K562 (cell line): Measurements from ENCODE around the gene TPCN1. TPM values are rescaled to one million over a fixed set of nuclear protein-coding genes. Genes with fewer than 3 reads are reported as not detected.
A peak's percentile ranks its signal among the peaks of the same experiment; 100 is the strongest.

Source experiments
- ATAC-seq: fragments of 200-7000 bp; cut with Tn5 transposase; 3 replicates; pipeline ENCODE4 v1.9.1; 2020; ENCODE audit warnings: moderate library complexity
- BruUV-seq: library from RNA; stranded (reverse); fragments of 400-500 nt; replicated peaks from 2 replicates; lab custom pipeline; 2021; lab: Mats Ljungman, UMichigan
- CTCF ChIA-PET: fragments of 300-600 bp; formaldehyde crosslinking; extraction: SDS; loops from one replicate; lab custom pipeline; 2021; ENCODE audit warnings: low intra/inter-chr PET ratio; lab: Yijun Ruan, JAX
- POLR2A ChIA-PET: fragments of 300-600, 350-650 bp; sonication (Branson Sonifier 250); formaldehyde crosslinking; extraction: SDS; loops from one replicate; lab custom pipeline; 2021; ENCODE audit warnings: antibody characterized with exemption, inconsistent platforms; lab: Yijun Ruan, JAX
- DNase-seq, 4 experiments: peaks; one replicate each; pipeline versions ENCODE4 v3.0.0 to v3.0.0-alpha.2; 2011 to 2018; ENCODE audit warnings: low spot score in 3 of 4, mixed read lengths in 3 of 4; ENCODE audit errors: extremely low read depth in 1 of 4
- FAIRE-seq: peaks from 2 replicates; lab custom pipeline; 2011; peaks lifted over from hg19 to GRCh38; lab: Jason Lieb, UNC
- H2AFZ ChIP-seq: 2 replicates; pipeline ENCODE4 v1.6.0; 2011; ENCODE audit warnings: low read depth, low read length, control low read depth, inconsistent platforms
- H3K27ac ChIP-seq: fragments of 200-600 bp; 3 replicates; pipeline ENCODE4 v1.8.0; 2011; ENCODE audit warnings: low read depth, mild to moderate bottlenecking, control low read depth, inconsistent platforms, low read length, moderate library complexity, mixed read lengths; ENCODE audit errors: extremely low read depth
- H3K27me3 ChIP-seq, 2 experiments: fragments of 300-600 bp in 1 of 2; 2 replicates in 1 of 2; 3 replicates in 1 of 2; pipeline versions ENCODE4 v1.6.0 to v1.8.0; 2011; ENCODE audit warnings: inconsistent platforms in 2 of 2, low read length in 2 of 2, mild to moderate bottlenecking in 1 of 2, mixed read lengths in 1 of 2, moderate library complexity in 1 of 2; ENCODE audit not compliant: control insufficient read depth in 2 of 2, insufficient read depth in 2 of 2
- H3K36me3 ChIP-seq: fragments of 300-600 bp; 3 replicates; pipeline ENCODE4 v1.8.0; 2011; ENCODE audit warnings: mild to moderate bottlenecking, low read length, inconsistent platforms; ENCODE audit not compliant: control insufficient read depth, insufficient read depth
- H3K4me1 ChIP-seq, 2 experiments: fragments of 200-600 bp in 1 of 2; replicated peaks in 1 of 2; 2 replicates in 1 of 2; 3 replicates in 1 of 2; pipeline versions ENCODE4 v1.5.1 to v1.8.0; 2011; ENCODE audit warnings: inconsistent platforms in 2 of 2, low read length in 2 of 2, mild to moderate bottlenecking in 1 of 2, mixed read lengths in 1 of 2, moderate library complexity in 1 of 2; ENCODE audit not compliant: control insufficient read depth in 2 of 2, insufficient read depth in 2 of 2
- H3K4me2 ChIP-seq: 2 replicates; pipeline ENCODE4 v1.6.1; 2011; ENCODE audit warnings: low read length, control low read depth, inconsistent platforms, mixed read lengths; ENCODE audit not compliant: insufficient read depth
- H3K4me3 ChIP-seq: fragments of 200-600 bp; sonication (generic), shearing (Covaris generic); 2 replicates; pipeline ENCODE4 v1.5.1; 2016; ENCODE audit warnings: control low read depth, inconsistent platforms
- H3K79me2 ChIP-seq: fragments of 200-600 bp; 3 replicates; pipeline ENCODE4 v1.8.0; 2011; ENCODE audit warnings: low read length, inconsistent platforms; ENCODE audit not compliant: control insufficient read depth, insufficient read depth
- H3K9ac ChIP-seq, 2 experiments: 2 replicates each; pipeline versions ENCODE4 v1.6.0 to v1.6.1; 2011; ENCODE audit warnings: low read depth in 2 of 2, low read length in 2 of 2, control low read depth in 1 of 2, inconsistent platforms in 1 of 2, mild to moderate bottlenecking in 1 of 2, mixed read lengths in 1 of 2; ENCODE audit not compliant: insufficient read depth in 1 of 2
- H3K9me1 ChIP-seq: one replicate; pipeline ENCODE4 v1.6.0; 2011; ENCODE audit warnings: inconsistent platforms, mild to moderate bottlenecking, low read length, moderate library complexity; ENCODE audit not compliant: control insufficient read depth, insufficient read depth
- H3K9me3 ChIP-seq: replicated peaks from 2 replicates; pipeline ENCODE4 v1.5.1; 2011; ENCODE audit warnings: low read depth, low read length, inconsistent platforms; ENCODE audit not compliant: control insufficient read depth, insufficient read depth
- H4K20me1 ChIP-seq: replicated peaks from 2 replicates; pipeline ENCODE4 v1.6.1; 2011; ENCODE audit warnings: low read length, inconsistent platforms, mixed read lengths; ENCODE audit not compliant: control insufficient read depth, insufficient read depth
- BRCA1 ChIP-seq, 2 experiments: fragments of 450-650 bp in 1 of 2; sonication (generic) in 1 of 2; formaldehyde crosslinking in 1 of 2; IDR thresholded peaks; 2 replicates each; pipeline versions ENCODE4 v1.5.0 to v1.6.1; 2017 to 2020; ENCODE audit warnings: mild to moderate bottlenecking in 1 of 2, missing genetic modification reagents in 1 of 2
- CTCF ChIP-seq, 3 experiments: IDR thresholded peaks in 2 of 3; conservative IDR thresholded peaks in 1 of 3; 2 replicates each; pipeline ENCODE4 v1.5.1; 2011 to 2012; ENCODE audit warnings: low read length in 3 of 3, mild to moderate bottlenecking in 3 of 3, control low read depth in 2 of 3, improper control_type of control experiment in 1 of 3, inconsistent platforms in 1 of 3, low read depth in 1 of 3, mixed read lengths in 1 of 3, moderate library complexity in 1 of 3; ENCODE audit not compliant: insufficient read depth in 2 of 3
- ELF2 ChIP-seq: fragments of 250-450 bp; sonication (Bioruptor Pico); IDR thresholded peaks from 2 replicates; pipeline ENCODE4 v1.5.0; 2021; ENCODE audit warnings: mild to moderate bottlenecking
- NELFE ChIP-seq: IDR thresholded peaks from 2 replicates; pipeline ENCODE4 v1.6.1; 2011; ENCODE audit warnings: mild to moderate bottlenecking; ENCODE audit not compliant: insufficient read depth, insufficient read length
- NR3C1 ChIP-seq: sonication (generic); formaldehyde crosslinking; IDR thresholded peaks from 2 replicates; pipeline ENCODE4 v1.8.1; 2022; ENCODE audit warnings: missing genetic modification reagents
- RAD21 ChIP-seq, 2 experiments: fragments of 250-450 bp in 1 of 2; fragments of 450-650 bp in 1 of 2; sonication (Bioruptor Pico) in 1 of 2; formaldehyde crosslinking in 1 of 2; IDR thresholded peaks in 1 of 2; conservative IDR thresholded peaks in 1 of 2; 2 replicates each; pipeline versions ENCODE4 v1.4.0 to v1.8.0; 2020 to 2022; ENCODE audit warnings: mild to moderate bottlenecking in 2 of 2, moderate library complexity in 1 of 2
- ZNF77 ChIP-seq: fragments of 250-450 bp; sonication (Bioruptor Pico); IDR thresholded peaks from 2 replicates; pipeline ENCODE4 v1.5.0; 2020
- WGBS: fragments of 100-300 bp; shearing (Covaris generic); methylation state at CpG from one replicate; pipeline ENCODE4 v1.1.6; 2016; ENCODE audit warnings: low coverage, mixed read lengths; ENCODE audit not compliant: insufficient coverage; ENCODE audit errors: missing lambda C conversion rate; 5-methylcytosine and 5-hydroxymethylcytosine counted together
- in situ Hi-C: fragments of 300-500 bp; cut with MboI; formaldehyde crosslinking; loops from 4 replicates; pipeline ENCODE4 v1.15.0; 2018; ENCODE audit warnings: inconsistent platforms, mixed read lengths
- intact Hi-C: fragments of 100-400 bp; cut with micrococcal nuclease; formaldehyde crosslinking; loops from 2 replicates; pipeline ENCODE4 v1.14.2; 2022
- polyA plus RNA-seq, 8 experiments: library from polyadenylated mRNA; depleted of rRNA in 4 of 8; stranded (reverse) in 5 of 8; unstranded in 3 of 8; fragments of >200 nt; fragmentation: Nextera tagmentation in 2 of 8; fragmentation: Illumina TruSeq in 1 of 8; extraction: Ambion mirVana in 2 of 8; extraction: Trizol in 1 of 8; gene quantifications; 2 replicates each; pipeline versions ENCODE4 v1.2.1 to v1.2.3, GENCODE V29; 2011 to 2014; ENCODE audit warnings: inconsistent platforms in 1 of 8, missing spikeins in 1 of 8
- total RNA-seq, 7 experiments: library from RNA; depleted of rRNA in 6 of 7; stranded (reverse); fragments of >200 nt in 6 of 7; fragmentation: Illumina TruSeq in 2 of 7; extraction: Trizol in 2 of 7; gene quantifications; 2 replicates each; pipeline versions ENCODE4 v1.2.1 to v1.2.3, GENCODE V29; 2011 to 2021; ENCODE audit warnings: low replicate concordance in 1 of 7
- TF ChIP-seq, protein P1 (sequence below), 2 experiments: fragments of 450-650 bp; formaldehyde crosslinking in 1 of 2; IDR thresholded peaks; 2 replicates each; pipeline versions ENCODE4 v1.4.0 to v1.6.1; 2014 to 2020; ENCODE audit warnings: mild to moderate bottlenecking in 2 of 2, borderline replicate concordance in 1 of 2, low read depth in 1 of 2

TPCN1 gene
- total and polyA plus RNA-seq, 9 of the 15 experiments (the other 6 are each of a cell fraction or from before 2014, with no cell fraction given), result 0.80 to 23.8 (median 7.4) TPM

GRCh38 chr12:113284751-113285150 lies 63.5 kb downstream of the TPCN1 start:
- no peak overlapping the region for H3K27ac ChIP-seq
- no peak for FAIRE-seq
- ChIA-PET CTCF (no interaction called here), POLR2A (interaction anchor here (0.6 to 1.1 kb wide), 2 partner anchors 8 kb away, joined by 3 read pairs; no protein-coding TSS in a partner anchor)
- peaks cover 39% of the 10 kb centered on the region; the same call in 1 of the 3 replicates for H3K36me3 ChIP-seq
- no peak overlapping the region for H2AFZ ChIP-seq
- DNase-seq, result no peak
- no peak overlapping the region for H3K4me3 ChIP-seq
- no peak overlapping the region for H3K4me2 ChIP-seq
- peak overlapping the region in 1 of 2 experiments; percentile 48; a peak in 1 of 4 replicates for H3K9ac ChIP-seq
- no peaks in the 10 kb centered on the region for H4K20me1 ChIP-seq
- H3K79me2 ChIP-seq, result no peaks in the 10 kb centered on the region
- BruUV-seq, result no TSS peak
- peaks cover 0 to 16% of the 10 kb centered on the region in 2 experiments; a peak in 1 of 5 replicates for H3K4me1 ChIP-seq
- TF ChIP-seq, protein P1, sequence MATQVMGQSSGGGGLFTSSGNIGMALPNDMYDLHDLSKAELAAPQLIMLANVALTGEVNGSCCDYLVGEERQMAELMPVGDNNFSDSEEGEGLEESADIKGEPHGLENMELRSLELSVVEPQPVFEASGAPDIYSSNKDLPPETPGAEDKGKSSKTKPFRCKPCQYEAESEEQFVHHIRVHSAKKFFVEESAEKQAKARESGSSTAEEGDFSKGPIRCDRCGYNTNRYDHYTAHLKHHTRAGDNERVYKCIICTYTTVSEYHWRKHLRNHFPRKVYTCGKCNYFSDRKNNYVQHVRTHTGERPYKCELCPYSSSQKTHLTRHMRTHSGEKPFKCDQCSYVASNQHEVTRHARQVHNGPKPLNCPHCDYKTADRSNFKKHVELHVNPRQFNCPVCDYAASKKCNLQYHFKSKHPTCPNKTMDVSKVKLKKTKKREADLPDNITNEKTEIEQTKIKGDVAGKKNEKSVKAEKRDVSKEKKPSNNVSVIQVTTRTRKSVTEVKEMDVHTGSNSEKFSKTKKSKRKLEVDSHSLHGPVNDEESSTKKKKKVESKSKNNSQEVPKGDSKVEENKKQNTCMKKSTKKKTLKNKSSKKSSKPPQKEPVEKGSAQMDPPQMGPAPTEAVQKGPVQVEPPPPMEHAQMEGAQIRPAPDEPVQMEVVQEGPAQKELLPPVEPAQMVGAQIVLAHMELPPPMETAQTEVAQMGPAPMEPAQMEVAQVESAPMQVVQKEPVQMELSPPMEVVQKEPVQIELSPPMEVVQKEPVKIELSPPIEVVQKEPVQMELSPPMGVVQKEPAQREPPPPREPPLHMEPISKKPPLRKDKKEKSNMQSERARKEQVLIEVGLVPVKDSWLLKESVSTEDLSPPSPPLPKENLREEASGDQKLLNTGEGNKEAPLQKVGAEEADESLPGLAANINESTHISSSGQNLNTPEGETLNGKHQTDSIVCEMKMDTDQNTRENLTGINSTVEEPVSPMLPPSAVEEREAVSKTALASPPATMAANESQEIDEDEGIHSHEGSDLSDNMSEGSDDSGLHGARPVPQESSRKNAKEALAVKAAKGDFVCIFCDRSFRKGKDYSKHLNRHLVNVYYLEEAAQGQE (IDR thresholded peaks at IDR 0.05; ENCODE audit: borderline replicate concordance), result peak; percentile 4; the same call in 1 of the 2 replicates
- TF ChIP-seq, protein P1 (CRISPR knock-in tag; IDR thresholded peaks at IDR 0.05; ENCODE audit: low read depth), result no peak
- TF ChIP-seq ELF2 (CRISPR knock-in tag) (no peak), BRCA1 (IDR thresholded peaks at IDR 0.05) (no peak), BRCA1 (CRISPR knock-in tag; IDR thresholded peaks at IDR 0.05) (no peak), RAD21 (CRISPR knock-in tag; conservative IDR thresholded peaks at IDR 0.05 in 1 of 2, IDR thresholded peaks at IDR 0.05 in 1 of 2) (peak in 1 of 2 experiments; percentile 39; a peak in 2 of 4 replicates), NELFE (no peak), ZNF77 (CRISPR knock-in tag) (no peak), CTCF (IDR thresholded peaks at IDR 0.05 in 2 of 3, conservative IDR thresholded peaks at IDR 0.05 in 1 of 3; ENCODE audit: insufficient read depth in 2 of 3, low read depth in 1 of 3, low read length in 3 of 3) (peak in 1 of 3 experiments; percentile 30; a peak in 2 of 6 replicates), NR3C1 (no peak)
- in situ Hi-C loops (loop anchor here (5.0 kb wide), 1 partner anchor 87 kb away; no protein-coding TSS in a partner anchor), intact Hi-C loops (loop anchor here (5.0 kb wide), 1 partner anchor 87 kb away; no protein-coding TSS in a partner anchor)
- no peaks in the 10 kb centered on the region for H3K9me3 ChIP-seq
- no peaks in the 10 kb centered on the region for H3K9me1 ChIP-seq
- 63% methylated on average over 13 of the region's 13 CpGs for WGBS
- ATAC-seq, result no peak
- H3K27me3 ChIP-seq, result no peaks in the 10 kb centered on the region
